H7 (cell line): ENCODE measurements around the gene DDX25. TPM values are rescaled to one million over a fixed set of nuclear protein-coding genes. Genes with fewer than 3 reads are reported as not detected.

Experiments used
- DNase-seq: peaks from one replicate; pipeline ENCODE4 v3.0.0; 2012
- H3K27me3 ChIP-seq: 2 replicates; pipeline ENCODE4 v1.6.0; 2011; ENCODE audit warnings: mild to moderate bottlenecking, low read length; ENCODE audit not compliant: control insufficient read depth, insufficient read depth
- H3K36me3 ChIP-seq: replicated peaks from 2 replicates; pipeline ENCODE4 v1.5.1; 2011; ENCODE audit warnings: low read length; ENCODE audit not compliant: control insufficient read depth, insufficient read depth
- H3K4me3 ChIP-seq: 2 replicates; pipeline ENCODE4 v1.5.1; 2011; ENCODE audit warnings: low read depth, mild to moderate bottlenecking, control low read depth, low read length, moderate library complexity; ENCODE audit not compliant: insufficient read depth
- total RNA-seq: library from RNA; depleted of rRNA; stranded (reverse); fragments of >200 nt; shearing (Covaris generic); gene quantifications from 2 replicates; pipeline ENCODE4 v1.2.3, GENCODE V29; 2014

DDX25 gene
- total RNA-seq, 1 experiment from 2014 or later, result 6.7 TPM

- H3K4me3 ChIP-seq, result no peak overlapping the region
- H3K27me3 ChIP-seq, result no peaks in the 10 kb centered on the region
- DNase-seq, result no peak
- no peaks in the 10 kb centered on the region for H3K36me3 ChIP-seq
Measured at GRCh38 chr11:125947419-125948277, 43.3 kb downstream of the DDX25 start.

GRCh38 chr11:125948278-125949051 lies 44.2 kb downstream of the DDX25 start:
- no peaks in the 10 kb centered on the region for H3K27me3 ChIP-seq

GRCh38 chr11:125949271-125950177 lies 45.2 kb downstream of the DDX25 start:
- DNase-seq, result no peak
- Histone ChIP-seq H3K4me3 (no peak overlapping the region), H3K27me3 (no peaks in the 10 kb centered on the region), H3K36me3 (no peaks in the 10 kb centered on the region)

More at GRCh38 chr11:125948278-125949051, 44.2 kb downstream of the DDX25 start:
- H3K4me3 ChIP-seq, result no peak overlapping the region
- H3K36me3 ChIP-seq, result no peaks in the 10 kb centered on the region
- DNase-seq, result no peak

- H3K27me3 ChIP-seq, result no peaks in the 10 kb centered on the region
- no peak overlapping the region for H3K4me3 ChIP-seq
- no peak for DNase-seq
- H3K36me3 ChIP-seq, result no peaks in the 10 kb centered on the region
Measured at GRCh38 chr11:125950178-125950490, 45.8 kb downstream of the DDX25 start.

- Histone ChIP-seq H3K4me3 (no peak overlapping the region), H3K27me3 (no peaks in the 10 kb centered on the region), H3K36me3 (no peaks in the 10 kb centered on the region)
- DNase-seq, result peak; percentile 58
Measured at GRCh38 chr11:125950696-125951651, 46.7 kb downstream of the DDX25 start.

- Histone ChIP-seq H3K4me3 (no peak overlapping the region), H3K27me3 (no peaks in the 10 kb centered on the region), H3K36me3 (no peaks in the 10 kb centered on the region)
- peak; percentile 79 for DNase-seq
Measured at GRCh38 chr11:125951731-125952130, 47.4 kb downstream of the DDX25 start.

- Histone ChIP-seq H3K4me3 (no peak overlapping the region), H3K27me3 (no peaks in the 10 kb centered on the region), H3K36me3 (no peaks in the 10 kb centered on the region)
- DNase-seq, result no peak
Measured at GRCh38 chr11:125952559-125952958, 48.3 kb downstream of the DDX25 start.

GRCh38 chr11:125952973-125953372 lies 48.7 kb downstream of the DDX25 start:
- no peak overlapping the region for H3K4me3 ChIP-seq
- H3K36me3 ChIP-seq, result no peaks in the 10 kb centered on the region
- H3K27me3 ChIP-seq, result no peaks in the 10 kb centered on the region
- peak; percentile 60 for DNase-seq

GRCh38 chr11:125953401-125953935 lies 49.2 kb downstream of the DDX25 start:
- Histone ChIP-seq H3K36me3 (no peaks in the 10 kb centered on the region), H3K27me3 (no peaks in the 10 kb centered on the region), H3K4me3 (no peak overlapping the region)
- DNase-seq, result peak; percentile 47

GRCh38 chr11:125954123-125954944 lies 50.0 kb downstream of the DDX25 start:
- Histone ChIP-seq H3K27me3 (no peaks in the 10 kb centered on the region), H3K4me3 (no peak overlapping the region), H3K36me3 (no peaks in the 10 kb centered on the region)
- peak; percentile 53 for DNase-seq

- Histone ChIP-seq H3K36me3 (no peaks in the 10 kb centered on the region), H3K4me3 (no peak overlapping the region)
Measured at GRCh38 chr11:125954945-125955640, 50.8 kb downstream of the DDX25 start.

GRCh38 chr11:125955856-125956255 lies 51.5 kb downstream of the DDX25 start:
- no peaks in the 10 kb centered on the region for H3K27me3 ChIP-seq
- no peaks in the 10 kb centered on the region for H3K36me3 ChIP-seq
- H3K4me3 ChIP-seq, result no peak overlapping the region
- DNase-seq, result no peak

More at GRCh38 chr11:125954945-125955640, 50.8 kb downstream of the DDX25 start:
- H3K27me3 ChIP-seq, result no peaks in the 10 kb centered on the region
- DNase-seq, result no peak
